GM23248 (cell line): ENCODE measurements around the gene KCNMB4.

Source experiments
- EZH2 ChIP-seq: fragments of 200-600 bp; sonication (generic); IDR thresholded peaks from 2 replicates; pipeline ENCODE4 v1.6.1; 2018; ENCODE audit warnings: antibody characterized with exemption, mild to moderate bottlenecking; ENCODE audit not compliant: insufficient read depth, poor library complexity, severe bottlenecking
- EZH2phosphoT487 ChIP-seq: fragments of 200-600 bp; sonication (generic); IDR thresholded peaks from 2 replicates; pipeline ENCODE4 v1.6.1; 2018; ENCODE audit warnings: antibody characterized with exemption, moderate library complexity, mild to moderate bottlenecking, low read depth; ENCODE audit not compliant: insufficient read depth

GRCh38 chr12:70449753-70450341 lies 83.8 kb downstream of the KCNMB4 start:
- TF ChIP-seq EZH2phosphoT487 (no peak), EZH2 (no peak)
